Muscle of back (tissue), 13 donors: ENCODE measurements around the gene LBHD1. TPM values are rescaled to one million over a fixed set of nuclear protein-coding genes. Genes with fewer than 3 reads are reported as not detected.
A peak's percentile ranks its signal among the peaks of the same experiment; 100 is the strongest.
"Not testable (repeated sequence)": the region's sequence is repeated elsewhere in the genome, so short reads cannot be mapped to it uniquely, and the experiment has no call there.

Experiments
- DNase-seq, 3 donors: peaks; one replicate each; pipeline versions ENCODE4 v3.0.0 to v3.0.0-alpha.2; 2013
- long read RNA-seq, 9 donors: transcript quantifications; one replicate each; lab custom pipeline, GENCODE V29; 2026
- polyA plus RNA-seq, 10 donors: library from polyadenylated mRNA; unstranded; fragments of 120-200 nt; gene quantifications; one replicate each; pipeline ENCODE4 v1.2.1, GENCODE V29; 2013; ENCODE audit not compliant: insufficient read length in 10 of 10

The LBHD1 gene
- 1 to 10 TPM; 3.0 to 8.4 (median 6.6) TPM for polyA plus RNA-seq
- long read RNA-seq, donor 1, result 0 reads
- long read RNA-seq, donor 2, result 0 reads
- long read RNA-seq, donor 3, result 0 reads
- long read RNA-seq, donor 4, partial matches to known transcripts, result 0 of 1 reads
- long read RNA-seq, donor 4, other reads (novel, unspliced or antisense), result 0 of 1 reads
- long read RNA-seq, donor 5, partial matches to known transcripts, result 0 of 2 reads
- long read RNA-seq, donor 5, other reads (novel, unspliced or antisense), result 0 of 2 reads
- long read RNA-seq, donor 6, partial matches to known transcripts, result 61 of 61 reads
- long read RNA-seq, donor 6, other reads (novel, unspliced or antisense), result 0 of 61 reads
- long read RNA-seq, donor 7, result 0 reads
- long read RNA-seq, donor 8, result 0 reads
- long read RNA-seq, donor 9, result 0 reads

DNA sequence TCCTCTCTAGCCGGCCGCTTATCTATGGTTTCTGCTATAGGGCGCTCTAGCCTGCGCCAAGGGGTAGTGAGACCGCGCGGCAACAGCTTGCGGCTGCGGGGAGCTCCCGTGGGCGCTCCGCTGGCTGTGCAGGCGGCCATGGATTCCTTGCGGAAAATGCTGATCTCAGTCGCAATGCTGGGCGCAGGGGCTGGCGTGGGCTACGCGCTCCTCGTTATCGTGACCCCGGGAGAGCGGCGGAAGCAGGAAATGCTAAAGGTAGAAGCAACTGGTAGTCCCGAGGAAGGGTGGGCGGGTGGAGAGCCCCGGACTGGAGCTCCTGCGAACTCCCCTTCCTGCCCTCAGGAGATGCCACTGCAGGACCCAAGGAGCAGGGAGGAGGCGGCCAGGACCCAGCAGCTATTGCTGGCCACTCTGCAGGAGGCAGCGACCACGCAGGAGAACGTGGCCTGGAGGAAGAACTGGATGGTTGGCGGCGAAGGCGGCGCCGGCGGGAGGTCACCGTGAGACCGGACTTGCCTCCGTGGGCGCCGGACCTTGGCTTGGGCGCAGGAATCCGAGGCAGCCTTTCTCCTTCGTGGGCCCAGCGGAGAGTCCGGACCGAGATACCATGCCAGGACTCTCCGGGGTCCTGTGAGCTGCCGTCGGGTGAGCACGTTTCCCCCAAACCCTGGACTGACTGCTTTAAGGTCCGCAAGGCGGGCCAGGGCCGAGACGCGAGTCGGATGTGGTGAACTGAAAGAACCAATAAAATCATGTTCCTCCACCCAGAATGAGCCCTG lies at the start of gene LBHD1, which contains the start of gene UQCC3:
TSS of gene LBHD1 (minus strand) at position 660 of the 782 bp plus-strand sequence. CDS start 2,236 bp downstream, outside the sequence.
TSS of gene UQCC3 (plus strand) at position 66 of the 782 bp plus-strand sequence. CDS start at position 139, 73 bp downstream.
- DNase-seq, result peak; percentile 83 to 96 (median 86)

DNA sequence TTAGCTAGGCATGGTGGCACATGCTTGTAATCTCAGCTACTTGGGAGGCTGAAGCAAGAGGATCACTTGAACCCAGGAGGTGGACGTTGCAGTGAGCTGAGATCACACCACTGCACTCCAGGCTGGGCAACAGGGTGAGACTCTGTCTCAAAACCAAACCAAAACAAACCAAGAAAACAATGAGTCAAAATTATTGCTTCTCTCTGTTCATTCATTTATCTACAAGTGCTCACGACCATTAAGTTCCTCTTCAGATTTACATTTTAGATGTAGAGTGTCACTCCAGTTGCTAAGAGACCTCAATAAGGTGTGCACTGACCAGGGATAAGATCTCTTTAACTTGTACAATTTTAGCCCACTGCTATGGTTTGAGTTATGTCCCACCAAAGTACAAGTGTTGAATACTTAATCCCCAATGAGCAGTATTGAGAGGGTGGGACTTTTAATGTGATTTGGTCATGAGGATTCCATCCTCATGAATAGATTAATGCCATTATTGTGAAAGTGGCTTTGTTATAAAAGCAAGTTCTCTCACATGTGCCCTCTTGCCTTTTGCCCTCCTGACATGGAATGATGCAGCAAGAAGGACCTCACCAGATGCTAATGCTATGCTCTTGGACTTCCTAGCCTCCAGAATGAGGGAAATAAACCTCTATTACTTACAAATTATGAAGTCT lies 47.4 kb upstream of the LBHD1 start:
- DNase-seq, result no peak

DNA sequence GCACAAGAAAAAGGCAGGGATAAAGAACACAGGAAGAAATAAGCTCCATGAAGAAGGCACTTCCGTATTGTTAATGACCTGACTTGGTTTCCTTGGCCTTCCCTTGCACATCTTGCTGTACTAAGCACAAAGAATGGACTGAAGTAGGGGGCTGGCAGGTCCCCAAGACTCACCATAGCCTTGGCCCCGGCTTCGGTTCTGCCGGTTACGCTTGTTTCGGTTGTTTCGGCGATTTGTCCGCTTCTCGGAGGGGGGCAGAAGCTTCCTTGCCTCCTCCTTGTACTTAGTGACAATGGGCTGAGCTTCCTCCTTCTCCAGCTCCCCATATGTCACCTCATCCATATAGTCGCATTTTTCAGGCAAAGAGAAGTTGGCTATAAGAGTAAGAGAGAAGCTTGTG lies 44.7 kb upstream of the LBHD1 start:
- DNase-seq, result no peak

DNA sequence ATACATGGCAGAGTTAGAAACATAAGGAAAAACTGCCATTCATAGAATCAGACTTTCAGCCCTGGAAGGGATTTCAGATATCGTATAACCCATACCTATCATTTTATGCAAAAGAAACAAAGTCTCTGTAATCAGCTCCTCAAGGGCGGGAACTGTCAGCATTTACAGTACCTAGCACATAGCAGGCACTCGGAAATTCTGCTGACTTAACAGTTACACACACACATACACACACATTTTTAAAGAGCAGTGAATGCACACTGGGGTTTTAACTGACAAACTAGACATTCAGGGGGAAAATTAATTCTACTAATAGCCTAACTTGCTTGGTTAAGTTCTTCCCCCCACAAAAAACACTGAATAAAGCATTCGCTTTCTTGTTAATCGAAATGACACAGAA lies 44.1 kb upstream of the LBHD1 start:
- no peak for DNase-seq

DNA sequence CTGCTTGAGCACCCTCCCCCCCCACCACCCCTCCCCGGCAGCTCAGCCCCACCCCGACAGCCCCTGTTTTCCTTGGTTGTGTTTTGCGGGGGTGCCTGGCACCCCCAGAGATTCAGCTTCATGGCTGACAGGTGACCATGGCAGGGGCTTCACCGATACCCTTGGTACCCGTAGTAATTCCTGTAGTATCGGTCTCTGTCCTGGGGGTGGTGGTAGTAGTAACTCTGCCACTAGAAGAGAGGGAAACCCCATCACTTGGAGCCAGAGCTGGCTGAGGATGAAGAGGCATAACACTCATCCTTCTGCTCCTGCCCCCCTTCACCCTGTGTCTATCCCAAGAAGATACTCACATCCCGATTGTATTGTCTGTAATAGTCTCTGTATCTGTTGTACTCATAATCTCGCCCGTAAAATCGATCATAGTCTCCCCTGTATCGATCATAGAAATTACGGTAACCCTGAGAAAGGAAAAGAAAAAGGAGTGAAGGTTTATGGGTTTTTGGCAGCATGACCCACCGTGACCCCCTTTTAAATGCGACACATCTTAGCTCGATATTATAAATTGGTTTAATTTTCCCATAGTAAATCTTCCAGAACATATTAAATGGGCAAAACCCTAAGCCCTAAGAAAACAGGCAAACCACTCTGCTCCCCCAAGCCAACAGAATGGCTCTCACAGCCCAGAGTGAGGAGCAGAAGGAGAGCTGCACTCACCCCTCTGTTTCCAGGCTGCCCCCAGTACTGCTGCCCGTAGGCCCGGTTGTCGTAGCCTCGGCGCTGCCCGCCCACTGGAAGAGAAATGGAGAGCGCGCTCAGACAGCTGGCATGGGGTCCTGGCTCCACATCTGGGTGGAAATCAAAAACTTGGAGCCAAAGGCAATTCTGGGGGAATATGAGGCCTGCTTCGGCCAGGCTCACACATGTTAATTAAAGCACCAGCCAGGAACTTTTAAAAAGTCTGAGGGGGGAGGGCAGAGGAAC lies 43.4 kb upstream of the LBHD1 start:
- DNase-seq, result no peak

DNA sequence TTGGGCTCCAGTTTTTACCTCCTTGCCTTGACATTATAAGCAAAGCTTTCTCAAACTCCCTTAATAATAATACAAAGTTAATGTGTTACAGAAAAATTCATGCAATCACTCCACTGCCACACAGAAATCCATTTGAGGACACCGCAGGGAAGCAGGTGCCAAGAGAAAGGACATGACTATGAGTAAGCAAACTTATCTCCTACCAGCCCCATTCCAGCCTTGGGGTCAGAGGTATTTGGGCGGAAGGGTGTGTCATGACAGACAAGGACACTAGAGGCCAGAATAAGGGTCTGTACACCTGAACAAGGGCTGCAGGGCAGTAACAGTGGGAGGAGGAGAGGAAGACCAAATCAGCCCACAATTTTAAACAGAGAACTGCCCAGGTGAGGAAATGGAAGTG lies 41.3 kb upstream of the LBHD1 start:
- DNase-seq, result no peak

DNA sequence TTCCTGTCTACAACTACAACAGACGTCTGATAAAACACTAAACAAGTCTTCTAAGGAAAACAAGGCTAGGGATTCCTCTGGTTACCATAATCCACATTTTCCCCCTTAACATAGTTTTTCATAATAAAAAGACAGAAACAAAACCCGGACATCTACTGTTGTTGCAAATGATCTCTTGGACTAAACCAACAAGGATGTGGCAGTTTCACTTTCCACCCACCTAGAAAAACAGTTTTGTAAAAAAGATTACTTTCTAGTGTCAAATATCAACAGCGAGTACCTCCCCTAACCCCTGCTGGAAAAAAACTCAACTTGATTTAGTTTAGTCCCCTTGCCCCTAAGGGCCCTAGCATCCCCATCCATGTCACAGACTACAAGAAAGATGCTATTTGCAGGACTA lies 40.8 kb upstream of the LBHD1 start:
- DNase-seq, result no peak

DNA sequence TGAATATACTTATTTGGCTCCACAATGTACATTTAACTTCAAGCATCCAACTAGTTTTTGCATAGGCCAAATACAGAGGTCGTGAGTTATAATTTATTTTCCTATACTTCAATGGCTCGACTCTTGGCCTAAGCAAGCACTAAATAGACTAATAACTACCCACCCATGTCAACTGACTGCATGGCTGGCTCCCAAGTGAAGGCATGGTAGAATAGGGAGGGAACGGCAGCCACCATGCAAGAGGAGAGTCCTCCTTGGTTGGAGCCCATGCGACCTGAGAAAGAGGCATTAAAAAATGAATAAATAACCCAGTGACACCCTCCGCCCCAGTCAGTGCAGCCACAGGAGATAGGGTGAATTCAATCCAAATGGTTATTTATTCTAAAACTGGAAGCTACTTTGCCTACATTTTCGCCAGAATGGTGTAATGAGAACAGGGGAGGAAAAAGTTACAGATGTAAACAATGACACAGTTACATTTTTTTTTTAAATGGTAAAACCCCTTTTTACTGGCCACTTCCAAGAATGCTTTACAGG lies 40.3 kb upstream of the LBHD1 start:
- no peak for DNase-seq

DNA sequence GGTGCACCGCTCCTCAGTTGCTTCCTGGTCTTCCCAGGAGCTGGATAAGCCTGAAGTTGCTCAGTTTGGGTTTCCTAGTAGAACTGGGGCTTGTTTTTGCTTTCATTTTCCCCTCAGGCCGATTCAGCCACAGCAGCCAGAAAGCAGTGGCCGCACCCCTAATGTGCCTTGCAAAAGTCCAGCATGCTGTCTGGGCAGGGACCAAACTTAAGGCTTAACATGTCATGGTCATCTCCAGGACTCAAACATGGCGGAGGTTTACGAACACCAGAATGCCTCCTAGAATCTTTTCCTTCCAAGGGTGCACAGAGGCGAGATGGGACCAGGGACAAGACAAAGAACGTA lies 37.9 kb upstream of the LBHD1 start:
- DNase-seq, result no peak

DNA sequence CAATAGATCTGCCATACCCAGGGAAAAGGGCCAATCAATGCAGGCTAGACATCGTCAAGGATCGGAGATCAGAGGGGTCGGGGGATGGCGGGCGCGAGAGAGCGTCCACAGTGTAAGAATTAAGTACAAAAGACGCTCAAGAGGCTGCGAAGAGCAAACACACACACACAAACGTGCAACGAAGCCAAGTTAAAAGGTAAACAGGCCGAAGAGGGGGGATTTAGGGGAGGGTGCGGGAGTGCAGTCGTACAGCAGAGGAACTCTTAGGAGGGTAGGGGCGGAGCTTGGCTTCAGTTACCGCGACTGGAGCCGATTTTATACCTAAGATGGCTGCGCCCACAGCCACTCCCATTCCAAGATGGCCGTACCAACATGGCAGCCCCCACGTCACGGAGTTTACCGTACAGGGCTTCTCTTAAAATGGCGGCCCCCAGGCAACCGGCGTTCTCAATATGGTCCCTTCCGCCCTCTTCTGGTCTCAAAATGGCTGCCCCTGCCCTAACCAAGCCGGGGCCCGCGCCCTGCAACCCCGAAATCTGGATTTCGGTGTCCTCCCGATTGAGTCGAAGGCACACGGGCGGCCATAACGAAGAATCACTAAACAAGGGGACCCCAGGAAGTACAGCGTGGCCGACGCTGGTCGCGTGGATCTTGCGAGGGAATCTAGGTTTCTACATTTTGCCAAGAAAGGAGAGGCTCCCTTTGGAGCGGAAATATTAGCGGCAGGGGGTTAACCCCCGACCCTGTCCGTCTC lies 37.4 kb upstream of the LBHD1 start:
- DNase-seq, result peak; percentile 98 to 99 (median 99)

DNA sequence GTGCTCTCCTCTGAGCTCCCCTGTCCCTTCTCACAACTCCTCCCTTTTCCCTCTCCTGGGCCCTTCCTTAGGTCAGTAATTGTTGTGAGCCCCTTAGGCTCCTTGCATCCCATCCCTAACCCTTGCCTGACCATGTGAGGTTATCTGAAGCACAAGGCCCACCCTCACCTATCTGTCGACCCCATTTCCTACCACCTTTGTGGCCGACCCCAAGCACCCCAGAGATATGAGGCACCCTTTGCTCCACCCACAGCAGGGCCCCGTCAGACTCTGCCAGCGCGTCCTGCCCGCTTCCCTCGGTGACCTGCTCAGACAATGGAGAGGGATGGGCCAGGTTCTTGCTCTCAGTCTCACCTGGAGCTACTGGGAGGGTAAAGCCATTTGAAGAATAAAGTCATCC lies 36.7 kb upstream of the LBHD1 start:
- no peak for DNase-seq

DNA sequence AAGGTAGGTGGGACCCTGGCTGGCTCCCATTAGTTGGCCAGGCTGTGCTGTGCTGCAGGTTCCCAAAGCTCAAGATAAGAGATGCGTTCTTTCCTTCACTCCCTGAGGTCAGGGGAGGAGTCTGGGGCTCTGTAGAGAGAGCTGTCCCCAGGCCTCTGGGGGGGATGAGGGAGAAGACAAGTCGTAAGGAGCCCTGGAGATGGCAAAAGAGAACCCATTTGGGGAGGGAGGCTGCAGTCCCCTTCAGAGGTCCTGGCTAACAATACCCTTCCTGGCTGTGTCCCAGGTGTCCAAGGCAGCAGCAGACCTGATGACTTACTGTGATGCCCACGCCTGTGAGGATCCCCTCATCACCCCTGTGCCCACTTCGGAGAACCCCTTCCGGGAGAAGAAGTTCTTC lies 36.3 kb upstream of the LBHD1 start:
- DNase-seq, result peak in 1 of 3 donors; percentile 21

DNA sequence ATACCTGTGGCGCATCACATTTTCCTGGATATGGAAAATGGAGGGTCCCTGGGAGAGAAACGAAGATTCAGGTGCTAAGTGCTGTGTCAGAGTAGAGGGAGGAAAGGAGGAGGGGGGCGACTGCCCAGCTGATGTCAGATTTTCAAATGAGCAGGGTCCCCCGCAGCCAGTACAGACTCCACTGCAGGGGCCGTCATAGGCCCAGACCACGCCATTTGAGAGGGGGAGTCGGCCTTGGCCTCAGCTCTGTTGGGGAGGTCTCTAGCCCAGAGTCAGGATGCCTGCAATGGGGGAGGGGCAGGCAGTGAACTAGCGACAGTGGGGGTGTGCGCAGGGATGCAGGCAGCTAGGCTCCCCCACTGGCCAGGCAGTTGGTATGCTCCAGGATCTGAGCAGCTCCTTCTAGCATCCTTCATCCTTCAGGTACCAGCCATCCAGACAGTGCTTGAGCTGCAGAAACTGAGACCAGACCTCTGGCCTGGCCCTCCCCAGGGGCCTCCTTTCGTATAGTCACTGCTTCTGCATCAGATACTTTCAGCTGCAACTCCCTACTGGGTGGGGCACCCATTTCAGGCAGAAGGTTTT lies 35.3 kb upstream of the LBHD1 start, which contains the start of the genes BSCL2 and GNG3:
TSS of gene BSCL2 (minus strand) at position 148 of the 585 bp plus-strand sequence. CDS start 229 bp downstream, outside the sequence.
TSS of gene GNG3 (plus strand) at position 400 of the 585 bp plus-strand sequence. CDS start 620 bp downstream, outside the sequence.
- peak in 1 of 3 donors; percentile 35 for DNase-seq

DNA sequence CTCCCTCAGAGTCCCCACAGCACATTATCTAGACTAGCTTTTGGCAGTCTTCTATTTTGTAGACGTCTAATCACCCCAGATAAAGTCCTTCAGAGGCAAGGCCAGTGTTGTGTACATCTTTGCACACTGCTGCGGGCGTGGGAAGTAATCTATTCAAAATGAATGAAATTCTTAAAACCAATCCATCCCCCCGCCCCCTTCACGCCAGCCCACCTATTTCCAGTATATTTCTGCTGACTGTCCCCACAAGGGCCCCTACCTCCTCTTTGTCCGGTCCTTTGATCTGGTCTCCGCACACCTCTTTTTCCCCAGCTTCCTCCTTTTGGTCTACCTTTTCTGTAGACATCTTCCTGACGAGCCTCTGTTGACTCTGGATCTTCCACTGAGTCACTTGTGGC lies 34.8 kb upstream of the LBHD1 start:
- DNase-seq, result no peak

DNA sequence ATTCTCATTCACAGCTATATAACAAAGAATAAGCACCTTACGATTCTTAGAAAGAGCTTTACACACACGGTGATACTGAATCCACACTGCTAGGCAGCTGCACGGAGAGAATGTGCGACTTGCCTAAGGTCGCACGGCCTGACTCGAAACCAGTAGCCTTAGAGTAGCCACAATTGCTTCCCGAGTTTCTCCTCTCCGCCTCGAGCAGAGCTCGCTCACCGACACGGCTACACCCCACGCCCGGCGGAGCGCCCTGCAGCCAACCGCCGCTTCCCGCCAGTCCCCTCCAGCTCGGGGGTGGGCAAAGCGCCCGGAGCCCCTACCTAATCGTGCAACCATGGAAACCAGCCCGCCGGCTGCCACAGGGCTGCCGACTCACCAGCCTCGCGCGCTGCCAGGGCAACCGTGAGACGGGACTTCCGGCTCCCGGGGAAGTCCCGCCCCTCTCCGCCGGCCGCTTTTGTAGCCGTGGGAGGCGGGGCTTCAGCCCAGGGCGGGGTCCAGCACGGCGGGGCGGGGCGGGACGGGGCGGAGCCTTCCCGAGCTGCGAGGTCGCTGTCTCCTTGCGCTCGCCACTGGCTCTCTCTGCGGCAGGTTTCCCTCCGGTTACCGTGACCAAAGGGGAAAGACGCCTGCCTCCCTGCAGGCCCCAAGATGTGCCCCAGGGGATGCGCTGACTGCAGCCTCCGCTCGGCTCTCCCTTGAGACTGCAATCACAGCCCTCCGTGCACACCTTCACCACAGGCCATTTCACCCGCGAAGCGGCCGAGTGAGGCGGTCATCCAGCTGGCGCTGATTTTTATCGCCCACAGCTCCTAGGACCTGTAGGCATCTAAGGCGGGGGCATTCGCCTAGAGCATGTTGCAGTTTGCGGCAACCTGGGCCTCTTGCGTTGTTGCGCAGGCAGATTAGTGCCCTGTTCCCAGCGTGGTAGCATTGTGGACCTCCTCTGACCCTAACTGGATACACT lies 34.1 kb upstream of the LBHD1 start:
- peak; percentile 91 to 96 (median 93) for DNase-seq

DNA sequence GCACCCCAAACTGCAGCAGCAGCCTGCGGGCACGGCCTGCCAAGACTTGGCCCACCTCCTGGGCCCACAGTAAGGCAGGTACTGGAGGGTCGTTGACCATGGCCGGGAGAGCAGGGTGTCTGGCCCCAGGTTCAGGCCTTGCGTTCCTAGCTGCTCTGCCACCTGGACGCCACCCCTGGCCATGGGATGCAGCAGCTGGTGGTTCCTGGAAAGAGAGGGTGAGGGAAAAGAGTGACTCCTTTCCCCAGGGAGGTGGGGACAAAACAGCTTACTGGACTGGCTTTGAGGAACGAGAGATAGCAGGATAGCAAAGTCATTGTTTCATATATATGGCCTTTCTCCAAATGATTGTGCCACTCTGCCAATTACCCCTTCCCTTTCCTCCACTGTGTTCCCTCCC lies 33.3 kb upstream of the LBHD1 start:
- no peak for DNase-seq

DNA sequence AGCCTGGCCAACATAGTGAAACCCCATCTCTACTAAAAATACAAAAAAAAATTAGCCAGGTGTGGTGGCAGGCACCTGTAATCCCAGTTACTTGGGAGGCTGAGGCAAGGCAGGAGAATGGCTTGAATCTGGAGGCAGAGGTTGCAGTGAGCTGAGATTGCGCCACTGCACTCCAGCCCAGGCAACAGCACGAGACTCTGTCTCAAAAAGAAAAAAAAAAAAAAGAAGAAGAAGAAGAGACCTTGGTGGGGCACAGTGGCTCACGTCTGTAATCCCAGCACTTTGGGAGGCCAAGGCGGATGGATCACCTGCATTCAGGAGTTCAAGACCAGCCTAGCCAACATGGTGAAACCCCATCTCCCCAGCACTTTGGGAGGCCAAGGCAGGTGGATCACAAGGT lies 31.9 kb upstream of the LBHD1 start:
- DNase-seq, result not testable (repeated sequence)

DNA sequence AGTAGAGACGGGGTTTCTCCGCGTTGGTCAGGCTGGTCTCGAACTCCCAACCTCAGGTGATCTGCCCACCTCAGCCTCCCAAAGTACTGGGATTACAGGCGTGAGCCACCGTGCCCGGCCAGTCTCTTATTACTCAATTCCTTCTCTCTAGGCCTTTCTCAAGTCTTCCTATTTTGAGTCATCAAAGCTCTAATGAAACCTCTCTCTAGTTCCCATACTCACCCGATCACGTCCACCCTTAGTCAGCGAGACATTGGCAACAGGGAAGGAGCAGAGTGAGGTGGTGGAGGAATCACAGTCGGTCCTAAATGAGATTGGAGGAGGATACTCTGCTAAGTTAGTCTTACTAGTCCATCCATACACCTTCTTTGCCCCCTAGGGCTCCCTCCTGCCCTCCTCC lies 30.2 kb upstream of the LBHD1 start:
- no peak for DNase-seq
